ACC112 (cell line): ENCODE measurements around the gene CCDC78.

Experiments
- H2AFZ ChIP-seq: fragments of 200-600 bp; sonication (generic); one replicate; pipeline ENCODE4 v1.6.0; 2017; ENCODE audit warnings: antibody characterized with exemption, low read length; ENCODE audit not compliant: unreplicated experiment
- H3K27ac ChIP-seq: fragments of 200-600 bp; sonication (generic); 2 replicates; pipeline ENCODE4 v1.5.1; 2014; ENCODE audit warnings: low read depth, mild to moderate bottlenecking, antibody characterized with exemption, low read length, moderate library complexity
- H3K27me3 ChIP-seq: fragments of 200-600 bp; sonication (generic); 2 replicates; pipeline ENCODE4 v1.6.1; 2014; ENCODE audit warnings: mild to moderate bottlenecking, antibody characterized with exemption, low read length, moderate library complexity, mixed read lengths; ENCODE audit not compliant: insufficient read depth
- H3K36me3 ChIP-seq: fragments of 200-600 bp; sonication (generic); 2 replicates; pipeline ENCODE4 v1.6.1; 2016; ENCODE audit warnings: mild to moderate bottlenecking, antibody characterized with exemption, low read length, moderate library complexity, mixed read lengths; ENCODE audit not compliant: insufficient read depth
- H3K4me1 ChIP-seq: fragments of 200-600 bp; sonication (generic); one replicate; pipeline ENCODE4 v1.6.1; 2016; ENCODE audit warnings: low read length, mixed read lengths; ENCODE audit not compliant: insufficient read depth, unreplicated experiment, control insufficient read depth
- H3K4me3 ChIP-seq: fragments of 200-600 bp; sonication (generic); 2 replicates; pipeline ENCODE4 v1.5.1; 2014; ENCODE audit warnings: mild to moderate bottlenecking, low read depth, low read length
- H3K79me2 ChIP-seq: fragments of 200-600 bp; sonication (generic); one replicate; pipeline ENCODE4 v1.6.0; 2016; ENCODE audit warnings: low read length; ENCODE audit not compliant: control insufficient read depth, unreplicated experiment, insufficient read depth

The CCDC78 gene

GRCh38 chr16:736936-737481, 10.8 kb upstream of the CCDC78 start:
- Histone ChIP-seq H3K4me1 (no peaks in the 10 kb centered on the region), H3K27ac (no peak overlapping the region), H3K27me3 (no peaks in the 10 kb centered on the region), H3K79me2 (peaks cover 6% of the 10 kb centered on the region), H3K36me3 (no peaks in the 10 kb centered on the region), H3K4me3 (no peak overlapping the region), H2AFZ (no peak overlapping the region)

GRCh38 chr16:735982-736453, 9.8 kb upstream of the CCDC78 start:
- Histone ChIP-seq H3K79me2 (peaks cover 6% of the 10 kb centered on the region), H3K4me3 (no peak overlapping the region), H3K4me1 (no peaks in the 10 kb centered on the region), H2AFZ (no peak overlapping the region), H3K27ac (no peak overlapping the region), H3K27me3 (no peaks in the 10 kb centered on the region), H3K36me3 (no peaks in the 10 kb centered on the region)

GRCh38 chr16:734981-735881, 9.0 kb upstream of the CCDC78 start:
- Histone ChIP-seq H3K4me1 (no peaks in the 10 kb centered on the region), H2AFZ (no peak overlapping the region), H3K79me2 (peaks cover 1% of the 10 kb centered on the region), H3K27me3 (no peaks in the 10 kb centered on the region), H3K27ac (no peak overlapping the region), H3K36me3 (no peaks in the 10 kb centered on the region), H3K4me3 (no peak overlapping the region)

GRCh38 chr16:734208-734980, 8.2 kb upstream of the CCDC78 start:
- no peaks in the 10 kb centered on the region for H3K36me3 ChIP-seq
- no peaks in the 10 kb centered on the region for H3K79me2 ChIP-seq
- H3K4me3 ChIP-seq: no peak overlapping the region
- H3K27ac ChIP-seq: no peak overlapping the region
- H3K4me1 ChIP-seq: no peaks in the 10 kb centered on the region
- no peaks in the 10 kb centered on the region for H3K27me3 ChIP-seq
- no peak overlapping the region for H2AFZ ChIP-seq

- no peak overlapping the region for H2AFZ ChIP-seq
- H3K4me1 ChIP-seq: no peaks in the 10 kb centered on the region
- H3K27me3 ChIP-seq: no peaks in the 10 kb centered on the region
- no peak overlapping the region for H3K4me3 ChIP-seq
- no peaks in the 10 kb centered on the region for H3K79me2 ChIP-seq
- no peaks in the 10 kb centered on the region for H3K36me3 ChIP-seq
- no peak overlapping the region for H3K27ac ChIP-seq
Observed at GRCh38 chr16:733382-734207, 7.4 kb upstream of the CCDC78 start.

GRCh38 chr16:732936-733335, 6.7 kb upstream of the CCDC78 start:
- Histone ChIP-seq H3K36me3 (no peaks in the 10 kb centered on the region), H3K27ac (no peak overlapping the region), H2AFZ (no peak overlapping the region), H3K27me3 (no peaks in the 10 kb centered on the region), H3K79me2 (no peaks in the 10 kb centered on the region), H3K4me1 (no peaks in the 10 kb centered on the region), H3K4me3 (no peak overlapping the region)

- H3K79me2 ChIP-seq: no peaks in the 10 kb centered on the region
- H3K27ac ChIP-seq: no peak overlapping the region
- no peak overlapping the region for H2AFZ ChIP-seq
- H3K4me3 ChIP-seq: no peak overlapping the region
- no peaks in the 10 kb centered on the region for H3K4me1 ChIP-seq
- no peaks in the 10 kb centered on the region for H3K36me3 ChIP-seq
- no peaks in the 10 kb centered on the region for H3K27me3 ChIP-seq
Observed at GRCh38 chr16:732332-732731, 6.1 kb upstream of the CCDC78 start.

GRCh38 chr16:730666-731509, 4.6 kb upstream of the CCDC78 start:
- no peaks in the 10 kb centered on the region for H3K27me3 ChIP-seq
- H3K4me3 ChIP-seq: no peak overlapping the region
- H3K36me3 ChIP-seq: no peaks in the 10 kb centered on the region
- no peaks in the 10 kb centered on the region for H3K79me2 ChIP-seq
- no peak overlapping the region for H2AFZ ChIP-seq
- H3K27ac ChIP-seq: no peak overlapping the region
- peaks cover 4% of the 10 kb centered on the region for H3K4me1 ChIP-seq

GRCh38 chr16:729768-730665, 3.8 kb upstream of the CCDC78 start:
- Histone ChIP-seq H3K79me2 (no peaks in the 10 kb centered on the region), H3K4me3 (no peak overlapping the region), H3K4me1 (peaks cover 4% of the 10 kb centered on the region), H3K27ac (no peak overlapping the region), H3K27me3 (no peaks in the 10 kb centered on the region), H2AFZ (no peak overlapping the region), H3K36me3 (no peaks in the 10 kb centered on the region)
